K562 (cell line): ENCODE data around the gene NABP2. TPM values are rescaled to one million over a fixed set of nuclear protein-coding genes. Genes with fewer than 3 reads are reported as not detected.

Experiments used
- MEF2A ChIP-seq: IDR thresholded peaks from 2 replicates; pipeline ENCODE4 v1.6.1; 2011; ENCODE audit warnings: low read depth, mild to moderate bottlenecking, low read length, moderate library complexity; ENCODE audit not compliant: control insufficient read depth
- MYBL2 ChIP-seq, 2 experiments: fragments of 450-650 bp in 1 of 2; sonication (generic) in 1 of 2; formaldehyde crosslinking in 1 of 2; IDR thresholded peaks; 2 replicates each; pipeline versions ENCODE4 v1.6.1 to v1.8.1; 2017 to 2022; ENCODE audit warnings: borderline replicate concordance in 1 of 2, inconsistent platforms in 1 of 2, low read depth in 1 of 2, mild to moderate bottlenecking in 1 of 2, missing genetic modification reagents in 1 of 2, moderate library complexity in 1 of 2
- TEAD4 ChIP-seq, 2 experiments: sonication (generic) in 1 of 2; formaldehyde crosslinking in 1 of 2; IDR thresholded peaks; 2 replicates each; pipeline versions ENCODE4 v1.6.1 to v1.8.0; 2012 to 2022; ENCODE audit warnings: borderline replicate concordance in 1 of 2, inconsistent platforms in 1 of 2, low read length in 1 of 2, mild to moderate bottlenecking in 1 of 2, missing genetic modification reagents in 1 of 2
- ZBTB17 ChIP-seq: fragments of 450-650 bp; formaldehyde crosslinking; IDR thresholded peaks from 2 replicates; pipeline ENCODE4 v1.4.0; 2020; ENCODE audit warnings: mild to moderate bottlenecking
- polyA plus RNA-seq, 8 experiments: library from polyadenylated mRNA; depleted of rRNA in 4 of 8; stranded (reverse) in 5 of 8; unstranded in 3 of 8; fragments of >200 nt; fragmentation: Nextera tagmentation in 2 of 8; fragmentation: Illumina TruSeq in 1 of 8; extraction: Ambion mirVana in 2 of 8; extraction: Trizol in 1 of 8; gene quantifications; 2 replicates each; pipeline versions ENCODE4 v1.2.1 to v1.2.3, GENCODE V29; 2011 to 2014; ENCODE audit warnings: inconsistent platforms in 1 of 8, missing spikeins in 1 of 8
- total RNA-seq, 7 experiments: library from RNA; depleted of rRNA in 6 of 7; stranded (reverse); fragments of >200 nt in 6 of 7; fragmentation: Illumina TruSeq in 2 of 7; extraction: Trizol in 2 of 7; gene quantifications; 2 replicates each; pipeline versions ENCODE4 v1.2.1 to v1.2.3, GENCODE V29; 2011 to 2021; ENCODE audit warnings: low replicate concordance in 1 of 7
- TF ChIP-seq, protein P1 (sequence below), 2 experiments: fragments of 450-650 bp; IDR thresholded peaks; 2 replicates each; pipeline ENCODE4 v1.6.1; 2016; ENCODE audit warnings: mild to moderate bottlenecking in 2 of 2, borderline replicate concordance in 1 of 2, low read depth in 1 of 2, moderate library complexity in 1 of 2
- TF ChIP-seq, protein P2 (sequence below): fragments of 450-650 bp; IDR thresholded peaks from 2 replicates; pipeline ENCODE4 v1.6.1; 2018; ENCODE audit warnings: mild to moderate bottlenecking, low read depth; ENCODE audit not compliant: partially characterized antibody
- TF ChIP-seq, protein P3 (sequence below): sonication (generic); formaldehyde crosslinking; IDR thresholded peaks from 2 replicates; pipeline ENCODE4 v1.8.1; 2023; ENCODE audit warnings: mild to moderate bottlenecking, missing genetic modification reagents, moderate library complexity
- TF ChIP-seq, protein P4 (sequence below): fragments of 450-650 bp; IDR thresholded peaks from 2 replicates; pipeline ENCODE4 v1.6.1; 2016; ENCODE audit warnings: missing biosample characterization, missing genetic modification characterization

The NABP2 gene
- total and polyA plus RNA-seq, 9 of the 15 experiments (the other 6 are each of a cell fraction or from before 2014, with no cell fraction given): 11.3 to 60.6 (median 43.5) TPM

DNA sequence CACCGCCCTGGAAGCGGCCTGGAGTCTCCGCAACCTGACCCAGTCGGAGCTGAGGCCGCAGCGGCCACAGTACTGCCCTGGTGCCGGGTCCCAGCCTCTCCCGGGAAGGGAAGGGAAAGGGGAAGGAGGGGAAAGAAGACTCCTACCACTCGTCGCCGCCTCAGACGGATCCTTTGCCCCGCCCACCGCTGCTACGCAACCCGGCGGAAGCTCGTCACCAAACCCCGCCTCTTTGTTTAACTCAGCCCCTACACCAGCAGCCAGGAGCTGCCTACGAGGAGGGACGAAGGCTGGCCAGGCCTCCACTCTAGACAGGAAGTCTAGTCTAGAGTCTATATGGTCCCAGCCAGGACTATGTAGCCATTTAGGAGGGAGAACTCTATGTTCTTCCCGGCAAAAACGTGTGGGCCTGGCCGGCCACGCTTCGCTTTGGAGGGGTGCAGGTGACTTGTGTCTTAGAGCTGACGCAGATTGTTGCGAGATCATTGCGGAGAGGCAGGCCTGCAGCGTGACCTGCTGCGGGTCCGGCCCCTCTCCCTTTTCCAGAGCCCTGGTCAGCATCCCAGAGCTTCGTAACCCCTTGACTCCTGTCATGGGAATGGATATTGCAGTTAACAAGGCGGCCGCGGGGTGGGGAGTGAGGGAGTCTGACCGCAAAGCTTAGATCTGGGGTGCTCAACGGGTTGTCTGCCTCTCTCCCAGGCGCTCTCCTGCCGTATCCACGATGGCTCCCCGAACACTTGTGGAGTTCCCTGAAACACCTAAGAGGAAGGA, 2.2 kb upstream of the NABP2 start, which contains the start of gene RNF41 (continued):
- TF ChIP-seq, protein P1, sequence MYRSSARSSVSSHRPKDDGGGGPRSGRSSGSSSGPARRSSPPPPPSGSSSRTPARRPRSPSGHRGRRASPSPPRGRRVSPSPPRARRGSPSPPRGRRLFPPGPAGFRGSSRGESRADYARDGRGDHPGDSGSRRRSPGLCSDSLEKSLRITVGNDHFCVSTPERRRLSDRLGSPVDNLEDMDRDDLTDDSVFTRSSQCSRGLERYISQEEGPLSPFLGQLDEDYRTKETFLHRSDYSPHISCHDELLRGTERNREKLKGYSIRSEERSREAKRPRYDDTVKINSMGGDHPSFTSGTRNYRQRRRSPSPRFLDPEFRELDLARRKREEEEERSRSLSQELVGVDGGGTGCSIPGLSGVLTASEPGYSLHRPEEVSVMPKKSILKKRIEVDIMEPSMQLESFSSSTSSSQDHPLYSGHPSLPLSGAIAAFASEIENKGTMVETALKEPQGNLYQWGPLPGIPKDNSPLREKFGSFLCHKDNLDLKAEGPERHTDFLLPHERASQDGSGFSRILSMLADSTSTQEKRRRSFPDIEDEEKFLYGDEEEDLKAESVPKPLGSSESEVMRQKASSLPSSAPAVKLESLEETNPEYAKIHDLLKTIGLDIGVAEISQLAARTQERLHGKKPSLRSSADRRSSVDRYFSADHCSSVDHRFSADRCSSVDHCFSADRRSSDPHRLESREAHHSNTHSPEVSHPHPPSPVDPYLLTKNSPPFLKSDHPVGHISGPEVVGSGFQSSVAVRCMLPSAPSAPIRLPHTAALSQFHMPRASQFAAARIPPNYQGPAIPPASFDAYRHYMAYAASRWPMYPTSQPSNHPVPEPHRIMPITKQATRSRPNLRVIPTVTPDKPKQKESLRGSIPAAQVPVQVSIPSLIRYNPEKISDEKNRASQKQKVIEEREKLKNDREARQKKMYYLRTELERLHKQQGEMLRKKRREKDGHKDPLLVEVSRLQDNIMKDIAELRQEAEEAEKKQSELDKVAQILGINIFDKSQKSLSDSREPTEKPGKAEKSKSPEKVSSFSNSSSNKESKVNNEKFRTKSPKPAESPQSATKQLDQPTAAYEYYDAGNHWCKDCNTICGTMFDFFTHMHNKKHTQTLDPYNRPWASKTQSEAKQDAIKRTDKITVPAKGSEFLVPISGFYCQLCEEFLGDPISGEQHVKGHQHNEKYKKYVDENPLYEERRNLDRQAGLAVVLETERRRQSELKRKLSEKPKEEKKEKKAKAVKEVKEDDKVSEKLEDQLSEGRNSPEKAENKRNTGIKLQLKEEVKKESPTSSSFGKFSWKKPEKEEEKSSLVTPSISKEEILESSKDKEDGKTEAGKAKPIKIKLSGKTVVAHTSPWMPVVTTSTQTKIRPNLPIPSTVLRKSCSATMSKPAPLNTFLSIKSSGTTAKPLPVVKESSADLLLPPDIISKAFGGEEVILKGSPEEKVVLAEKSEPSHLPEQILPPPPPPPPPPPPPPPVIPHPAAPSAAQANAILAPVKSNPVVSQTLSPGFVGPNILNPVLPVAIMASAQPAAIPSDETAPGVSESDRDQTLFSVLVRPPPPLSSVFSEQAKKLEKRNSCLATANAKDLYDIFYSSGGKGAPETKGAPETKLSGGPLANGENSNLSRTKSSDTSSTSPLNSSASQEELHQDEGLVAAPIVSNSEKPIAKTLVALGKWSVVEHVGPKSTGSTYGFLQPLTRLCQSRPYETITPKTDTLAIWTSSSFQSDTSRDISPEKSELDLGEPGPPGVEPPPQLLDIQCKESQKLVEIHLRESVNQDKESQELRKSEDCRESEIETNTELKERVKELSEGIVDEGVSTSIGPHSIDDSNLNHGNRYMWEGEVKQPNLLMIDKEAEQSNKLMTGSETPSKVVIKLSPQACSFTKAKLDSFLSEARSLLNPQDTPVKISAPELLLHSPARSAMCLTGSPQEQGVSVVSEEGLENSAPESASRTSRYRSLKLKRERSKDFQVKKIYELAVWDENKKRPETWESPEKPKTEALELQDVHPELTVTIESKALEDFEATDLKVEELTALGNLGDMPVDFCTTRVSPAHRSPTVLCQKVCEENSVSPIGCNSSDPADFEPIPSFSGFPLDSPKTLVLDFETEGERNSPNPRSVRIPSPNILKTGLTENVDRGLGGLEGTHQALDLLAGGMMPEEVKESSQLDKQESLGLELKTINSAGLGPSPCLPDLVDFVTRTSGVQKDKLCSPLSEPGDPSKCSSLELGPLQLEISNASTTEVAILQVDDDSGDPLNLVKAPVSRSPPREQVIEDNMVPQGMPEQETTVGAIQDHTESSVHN (IDR thresholded peaks at IDR 0.05; ENCODE audit: borderline replicate concordance in 1 of 2, low read depth in 1 of 2): no peak
- TF ChIP-seq MYBL2 (IDR thresholded peaks at IDR 0.05; ENCODE audit: low read depth) (no peak), MYBL2 (CRISPR knock-in tag; IDR thresholded peaks at IDR 0.05; ENCODE audit: borderline replicate concordance) (no peak), MEF2A (no peak), TEAD4 (IDR thresholded peaks at IDR 0.05; ENCODE audit: low read length) (0 out of 2 replicates have a peak, but pooled peaks have one; percentile 24), TEAD4 (CRISPR knock-in tag; IDR thresholded peaks at IDR 0.05; ENCODE audit: borderline replicate concordance) (no peak), ZBTB17 (CRISPR knock-in tag) (no peak)
- TF ChIP-seq, protein P2, sequence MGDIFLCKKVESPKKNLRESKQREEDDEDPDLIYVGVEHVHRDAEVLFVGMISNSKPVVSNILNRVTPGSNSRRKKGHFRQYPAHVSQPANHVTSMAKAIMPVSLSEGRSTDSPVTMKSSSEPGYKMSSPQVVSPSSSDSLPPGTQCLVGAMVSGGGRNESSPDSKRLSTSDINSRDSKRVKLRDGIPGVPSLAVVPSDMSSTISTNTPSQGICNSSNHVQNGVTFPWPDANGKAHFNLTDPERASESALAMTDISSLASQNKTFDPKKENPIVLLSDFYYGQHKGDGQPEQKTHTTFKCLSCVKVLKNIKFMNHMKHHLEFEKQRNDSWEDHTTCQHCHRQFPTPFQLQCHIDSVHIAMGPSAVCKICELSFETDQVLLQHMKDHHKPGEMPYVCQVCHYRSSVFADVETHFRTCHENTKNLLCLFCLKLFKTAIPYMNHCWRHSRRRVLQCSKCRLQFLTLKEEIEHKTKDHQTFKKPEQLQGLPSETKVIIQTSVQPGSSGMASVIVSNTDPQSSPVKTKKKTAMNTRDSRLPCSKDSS: no peak
- TF ChIP-seq, protein P3, sequence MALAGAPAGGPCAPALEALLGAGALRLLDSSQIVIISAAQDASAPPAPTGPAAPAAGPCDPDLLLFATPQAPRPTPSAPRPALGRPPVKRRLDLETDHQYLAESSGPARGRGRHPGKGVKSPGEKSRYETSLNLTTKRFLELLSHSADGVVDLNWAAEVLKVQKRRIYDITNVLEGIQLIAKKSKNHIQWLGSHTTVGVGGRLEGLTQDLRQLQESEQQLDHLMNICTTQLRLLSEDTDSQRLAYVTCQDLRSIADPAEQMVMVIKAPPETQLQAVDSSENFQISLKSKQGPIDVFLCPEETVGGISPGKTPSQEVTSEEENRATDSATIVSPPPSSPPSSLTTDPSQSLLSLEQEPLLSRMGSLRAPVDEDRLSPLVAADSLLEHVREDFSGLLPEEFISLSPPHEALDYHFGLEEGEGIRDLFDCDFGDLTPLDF (CRISPR knock-in tag): 0 out of 2 replicates have a peak, but pooled peaks have one; percentile 53
- TF ChIP-seq, protein P4, sequence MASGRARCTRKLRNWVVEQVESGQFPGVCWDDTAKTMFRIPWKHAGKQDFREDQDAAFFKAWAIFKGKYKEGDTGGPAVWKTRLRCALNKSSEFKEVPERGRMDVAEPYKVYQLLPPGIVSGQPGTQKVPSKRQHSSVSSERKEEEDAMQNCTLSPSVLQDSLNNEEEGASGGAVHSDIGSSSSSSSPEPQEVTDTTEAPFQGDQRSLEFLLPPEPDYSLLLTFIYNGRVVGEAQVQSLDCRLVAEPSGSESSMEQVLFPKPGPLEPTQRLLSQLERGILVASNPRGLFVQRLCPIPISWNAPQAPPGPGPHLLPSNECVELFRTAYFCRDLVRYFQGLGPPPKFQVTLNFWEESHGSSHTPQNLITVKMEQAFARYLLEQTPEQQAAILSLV (tag): no peak
